OCI-LY3 (cell line): ENCODE results near the gene CDKN1C.

Experiments
- EZH2phosphoT487 ChIP-seq: fragments of 200-600 bp; shearing (Covaris generic); IDR thresholded peaks from 2 replicates; pipeline ENCODE4 v1.6.1; 2018; ENCODE audit warnings: antibody characterized with exemption, mixed run types, low read depth
- TF ChIP-seq, protein P1 (sequence below): fragments of 200-600, 300-600 bp; sonication (generic); IDR thresholded peaks from 2 replicates; pipeline ENCODE4 v1.5.1; 2014; ENCODE audit warnings: antibody characterized with exemption, low read length, low read depth

DNA sequence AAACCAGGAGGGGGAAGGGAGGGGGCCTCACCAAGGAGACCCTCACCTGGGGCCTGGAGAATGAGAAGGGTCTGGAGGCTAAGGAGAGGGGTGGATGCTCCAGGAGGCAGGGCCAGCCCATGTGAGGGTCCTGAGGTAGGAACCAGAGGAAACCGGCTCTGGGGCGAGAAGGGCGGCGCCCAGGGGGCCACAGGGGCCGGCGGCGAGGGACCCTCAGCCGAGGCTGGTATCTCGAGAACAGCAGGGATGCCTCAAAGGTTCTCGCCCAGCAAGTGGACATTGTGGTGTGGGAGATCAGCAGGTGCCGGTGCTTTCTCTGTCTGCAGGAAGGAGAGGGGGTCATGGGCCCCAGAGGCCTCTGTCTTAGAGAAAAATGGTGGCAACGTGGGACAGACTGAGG lies 47.9 kb downstream of the CDKN1C start:
- TF ChIP-seq, protein P1, sequence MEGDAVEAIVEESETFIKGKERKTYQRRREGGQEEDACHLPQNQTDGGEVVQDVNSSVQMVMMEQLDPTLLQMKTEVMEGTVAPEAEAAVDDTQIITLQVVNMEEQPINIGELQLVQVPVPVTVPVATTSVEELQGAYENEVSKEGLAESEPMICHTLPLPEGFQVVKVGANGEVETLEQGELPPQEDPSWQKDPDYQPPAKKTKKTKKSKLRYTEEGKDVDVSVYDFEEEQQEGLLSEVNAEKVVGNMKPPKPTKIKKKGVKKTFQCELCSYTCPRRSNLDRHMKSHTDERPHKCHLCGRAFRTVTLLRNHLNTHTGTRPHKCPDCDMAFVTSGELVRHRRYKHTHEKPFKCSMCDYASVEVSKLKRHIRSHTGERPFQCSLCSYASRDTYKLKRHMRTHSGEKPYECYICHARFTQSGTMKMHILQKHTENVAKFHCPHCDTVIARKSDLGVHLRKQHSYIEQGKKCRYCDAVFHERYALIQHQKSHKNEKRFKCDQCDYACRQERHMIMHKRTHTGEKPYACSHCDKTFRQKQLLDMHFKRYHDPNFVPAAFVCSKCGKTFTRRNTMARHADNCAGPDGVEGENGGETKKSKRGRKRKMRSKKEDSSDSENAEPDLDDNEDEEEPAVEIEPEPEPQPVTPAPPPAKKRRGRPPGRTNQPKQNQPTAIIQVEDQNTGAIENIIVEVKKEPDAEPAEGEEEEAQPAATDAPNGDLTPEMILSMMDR = no peak
- TF ChIP-seq EZH2phosphoT487 = no peak
